ENCODE results near the gene KIF16B. TPM values are rescaled to one million over a fixed set of nuclear protein-coding genes. Genes with fewer than 3 reads are reported as not detected.

KIF16B gene
- total and polyA plus RNA-seq, 10 of the 15 experiments (the other 5 are each of a cell fraction or from before 2014, with no cell fraction given), result 0.21 to 5.2 (median 3.0) TPM

DNA sequence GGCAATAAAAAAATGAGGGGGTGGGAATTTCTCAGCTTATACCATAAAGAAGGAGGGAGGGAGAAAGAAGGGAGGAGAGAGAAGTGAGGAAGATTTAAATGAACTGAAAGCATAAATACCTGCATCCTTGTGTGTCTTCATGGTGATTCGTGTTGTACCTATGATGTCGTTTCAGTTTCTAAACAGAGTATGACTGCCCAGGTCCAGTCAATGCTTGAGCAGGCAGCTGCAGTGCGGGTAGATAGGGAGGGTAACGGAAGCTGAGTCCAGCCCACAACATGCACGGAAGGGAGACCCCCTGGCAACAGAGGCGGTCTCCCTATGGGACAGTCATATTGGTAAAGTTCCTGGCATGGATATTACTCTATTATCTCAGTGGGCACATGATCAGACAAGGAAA lies 184.5 kb downstream of the KIF16B start (continued):
- TF ChIP-seq GATAD2B (conservative IDR thresholded peaks at IDR 0.05; ENCODE audit: low read depth) (no peak), DPF2 (IDR thresholded peaks at IDR 0.05) (no peak), EP300 (IDR thresholded peaks at IDR 0.05; ENCODE audit: borderline replicate concordance in 1 of 2, control insufficient read depth in 1 of 2, low read depth in 2 of 2, low read length in 2 of 2) (no peak), JUND (IDR thresholded peaks at IDR 0.05; ENCODE audit: low read depth, low read length) (no peak), ASH2L (IDR thresholded peaks at IDR 0.05; ENCODE audit: borderline replicate concordance, low read depth) (no peak), MYC (IDR thresholded peaks at IDR 0.05; ENCODE audit: insufficient read depth, insufficient read length, insufficient replicate concordance, low read length, severe bottlenecking) (no peak), TAF1 (IDR thresholded peaks at IDR 0.05; ENCODE audit: borderline replicate concordance, low read depth, low read length) (no peak)
- TF ChIP-seq, protein P1, sequence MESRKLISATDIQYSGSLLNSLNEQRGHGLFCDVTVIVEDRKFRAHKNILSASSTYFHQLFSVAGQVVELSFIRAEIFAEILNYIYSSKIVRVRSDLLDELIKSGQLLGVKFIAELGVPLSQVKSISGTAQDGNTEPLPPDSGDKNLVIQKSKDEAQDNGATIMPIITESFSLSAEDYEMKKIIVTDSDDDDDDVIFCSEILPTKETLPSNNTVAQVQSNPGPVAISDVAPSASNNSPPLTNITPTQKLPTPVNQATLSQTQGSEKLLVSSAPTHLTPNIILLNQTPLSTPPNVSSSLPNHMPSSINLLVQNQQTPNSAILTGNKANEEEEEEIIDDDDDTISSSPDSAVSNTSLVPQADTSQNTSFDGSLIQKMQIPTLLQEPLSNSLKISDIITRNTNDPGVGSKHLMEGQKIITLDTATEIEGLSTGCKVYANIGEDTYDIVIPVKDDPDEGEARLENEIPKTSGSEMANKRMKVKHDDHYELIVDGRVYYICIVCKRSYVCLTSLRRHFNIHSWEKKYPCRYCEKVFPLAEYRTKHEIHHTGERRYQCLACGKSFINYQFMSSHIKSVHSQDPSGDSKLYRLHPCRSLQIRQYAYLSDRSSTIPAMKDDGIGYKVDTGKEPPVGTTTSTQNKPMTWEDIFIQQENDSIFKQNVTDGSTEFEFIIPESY (IDR thresholded peaks at IDR 0.05), result no peak

DNA sequence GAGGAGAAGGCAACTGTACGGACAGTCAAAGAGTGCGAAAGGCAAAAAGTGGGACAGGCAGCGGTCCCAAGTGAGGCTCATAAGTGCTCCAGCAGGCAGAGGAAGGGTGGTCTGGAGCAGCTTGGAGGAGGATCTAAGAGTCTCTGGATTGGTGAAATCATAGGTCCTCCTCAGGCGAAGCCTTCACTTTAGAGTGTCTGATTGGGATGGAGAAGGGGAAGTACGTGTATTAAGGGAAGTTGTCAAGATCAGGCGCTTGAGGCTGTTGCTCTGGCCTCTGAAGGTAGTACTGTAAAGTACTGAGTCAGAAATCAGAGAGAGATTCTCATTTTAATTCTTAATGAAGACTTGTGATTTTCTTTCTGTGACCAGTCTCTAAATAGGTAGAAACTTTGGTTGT lies 185.6 kb downstream of the KIF16B start:
- FAIRE-seq, result no peak
- WGBS (ENCODE audit: insufficient coverage, insufficient replicate concordance, low lambda C conversion rate, missing lambda C conversion rate), result 70% methylated on average over 6 of the region's 6 CpGs
- no TSS peak for BruUV-seq (replicated peaks)
- TF ChIP-seq, protein P2, sequence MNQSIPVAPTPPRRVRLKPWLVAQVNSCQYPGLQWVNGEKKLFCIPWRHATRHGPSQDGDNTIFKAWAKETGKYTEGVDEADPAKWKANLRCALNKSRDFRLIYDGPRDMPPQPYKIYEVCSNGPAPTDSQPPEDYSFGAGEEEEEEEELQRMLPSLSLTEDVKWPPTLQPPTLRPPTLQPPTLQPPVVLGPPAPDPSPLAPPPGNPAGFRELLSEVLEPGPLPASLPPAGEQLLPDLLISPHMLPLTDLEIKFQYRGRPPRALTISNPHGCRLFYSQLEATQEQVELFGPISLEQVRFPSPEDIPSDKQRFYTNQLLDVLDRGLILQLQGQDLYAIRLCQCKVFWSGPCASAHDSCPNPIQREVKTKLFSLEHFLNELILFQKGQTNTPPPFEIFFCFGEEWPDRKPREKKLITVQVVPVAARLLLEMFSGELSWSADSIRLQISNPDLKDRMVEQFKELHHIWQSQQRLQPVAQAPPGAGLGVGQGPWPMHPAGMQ (IDR thresholded peaks at IDR 0.05; ENCODE audit: borderline replicate concordance), result no peak
- TF ChIP-seq SUPT20H (IDR thresholded peaks at IDR 0.05; ENCODE audit: borderline replicate concordance, control insufficient read depth, low read depth, low read length) (no peak), ZNF622 (IDR thresholded peaks at IDR 0.05) (no peak), RELA (IDR thresholded peaks at IDR 0.05; ENCODE audit: borderline replicate concordance, partially characterized antibody) (no peak), CBFB (IDR thresholded peaks at IDR 0.05; ENCODE audit: low read depth) (no peak)
- TF ChIP-seq, protein P3, sequence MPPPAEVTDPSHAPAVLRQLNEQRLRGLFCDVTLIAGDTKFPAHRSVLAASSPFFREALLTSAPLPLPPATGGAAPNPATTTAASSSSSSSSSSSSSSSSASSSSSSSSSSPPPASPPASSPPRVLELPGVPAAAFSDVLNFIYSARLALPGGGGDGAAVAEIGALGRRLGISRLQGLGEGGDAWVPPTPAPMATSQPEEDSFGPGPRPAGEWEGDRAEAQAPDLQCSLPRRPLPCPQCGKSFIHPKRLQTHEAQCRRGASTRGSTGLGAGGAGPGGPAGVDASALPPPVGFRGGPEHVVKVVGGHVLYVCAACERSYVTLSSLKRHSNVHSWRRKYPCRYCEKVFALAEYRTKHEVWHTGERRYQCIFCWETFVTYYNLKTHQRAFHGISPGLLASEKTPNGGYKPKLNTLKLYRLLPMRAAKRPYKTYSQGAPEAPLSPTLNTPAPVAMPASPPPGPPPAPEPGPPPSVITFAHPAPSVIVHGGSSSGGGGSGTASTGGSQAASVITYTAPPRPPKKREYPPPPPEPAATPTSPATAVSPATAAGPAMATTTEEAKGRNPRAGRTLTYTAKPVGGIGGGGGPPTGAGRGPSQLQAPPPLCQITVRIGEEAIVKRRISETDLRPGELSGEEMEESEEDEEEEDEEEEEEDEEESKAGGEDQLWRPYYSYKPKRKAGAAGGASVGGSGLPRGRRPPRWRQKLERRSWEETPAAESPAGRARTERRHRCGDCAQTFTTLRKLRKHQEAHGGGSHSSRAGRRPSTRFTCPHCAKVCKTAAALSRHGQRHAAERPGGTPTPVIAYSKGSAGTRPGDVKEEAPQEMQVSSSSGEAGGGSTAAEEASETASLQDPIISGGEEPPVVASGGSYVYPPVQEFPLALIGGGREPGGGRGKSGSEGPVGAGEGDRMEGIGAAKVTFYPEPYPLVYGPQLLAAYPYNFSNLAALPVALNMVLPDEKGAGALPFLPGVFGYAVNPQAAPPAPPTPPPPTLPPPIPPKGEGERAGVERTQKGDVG (CRISPR knock-in tag; IDR thresholded peaks at IDR 0.05), result no peak

More for the DNA sequence above, 185.6 kb downstream of the KIF16B start:
- no peaks in the 10 kb centered on the region for H4K20me1 ChIP-seq (ENCODE audit: control insufficient read depth, insufficient read depth)
- ChIA-PET POLR2A (no interaction called here), RAD21 (ENCODE audit: unreplicated experiment) (no interaction called here), CTCF (no interaction called here), SMC1A (ENCODE audit: uncharacterized antibody, unreplicated experiment) (no interaction called here)
- no peaks in the 10 kb centered on the region for H3K27me3 ChIP-seq (replicated peaks in 1 of 2; ENCODE audit: control insufficient read depth in 2 of 2, insufficient read depth in 2 of 2, low read length in 1 of 2)
- DNase-seq (ENCODE audit: low read depth, low spot score) (no peak), ATAC-seq (no peak)
- intact Hi-C loops (cut with micrococcal nuclease; ENCODE audit: unreplicated experiment) (no loop called here), in situ Hi-C loops (cut with MboI) (no loop called here)
- no peak overlapping the region for H3K27ac ChIP-seq (ENCODE audit: control insufficient read depth, insufficient read depth)
- H3K9ac ChIP-seq (ENCODE audit: control insufficient read depth, insufficient read depth, low read length), result no peak overlapping the region
- H2AFZ ChIP-seq (ENCODE audit: control insufficient read depth, low read depth, low read length), result no peak overlapping the region
- no peaks in the 10 kb centered on the region for H3K36me3 ChIP-seq (ENCODE audit: control insufficient read depth in 2 of 2, insufficient read depth in 2 of 2, low read length in 1 of 2)
- peaks cover 8% of the 10 kb centered on the region for H3K4me1 ChIP-seq (ENCODE audit: control insufficient read depth, insufficient read depth, low read length)
- H3K4me3 ChIP-seq, result no peak overlapping the region
- no peak overlapping the region for H3K4me2 ChIP-seq (ENCODE audit: control insufficient read depth, insufficient read depth)
- H3K79me2 ChIP-seq (ENCODE audit: control insufficient read depth, insufficient read depth, low read length), result no peaks in the 10 kb centered on the region
- no peaks in the 10 kb centered on the region for H3K9me3 ChIP-seq (replicated peaks; ENCODE audit: control insufficient read depth, insufficient read depth, low read length)

All from GM12878 (cell line).